PC-9 (cell line): ENCODE results near the gene FAM83D. TPM values are rescaled to one million over a fixed set of nuclear protein-coding genes. Genes with fewer than 3 reads are reported as not detected.
A peak's percentile ranks its signal among the peaks of the same experiment; 100 is the strongest.

Experiments
- BruUV-seq: library from RNA; stranded (reverse); fragments of 400-500 nt; replicated peaks from 2 replicates; lab custom pipeline; 2021; lab: Mats Ljungman, UMichigan
- CTCF ChIA-PET: fragments of 300-600 bp; sonication (Branson Sonifier 250); formaldehyde crosslinking; loops from one replicate; lab custom pipeline; 2022; ENCODE audit warnings: antibody characterized with exemption; lab: Charles Lee
- POLR2A ChIA-PET: fragments of 300-600 bp; sonication (Branson Sonifier 250); formaldehyde crosslinking; loops from one replicate; lab custom pipeline; 2022; ENCODE audit warnings: antibody characterized with exemption; ENCODE audit not compliant: unreplicated experiment; lab: Charles Lee
- DNase-seq, 2 experiments: peaks; one replicate each; pipeline versions ENCODE4 v3.0.0 to v3.0.0-alpha.2; 2015 to 2022; ENCODE audit warnings: mixed read lengths in 1 of 2
- H2AFZ ChIP-seq: fragments of 200-600 bp; sonication (generic); 2 replicates; pipeline ENCODE4 v1.8.1; 2017; ENCODE audit warnings: antibody characterized with exemption
- H3F3A ChIP-seq: fragments of 200-600 bp; sonication (generic); 2 replicates; pipeline ENCODE4 v1.8.1; 2017; ENCODE audit warnings: antibody characterized with exemption, mild to moderate bottlenecking, low read depth; ENCODE audit not compliant: insufficient read depth
- H3K27ac ChIP-seq: fragments of 200-600 bp; sonication (generic); 2 replicates; pipeline ENCODE4 v1.6.1; 2016; ENCODE audit warnings: mixed run types
- H3K27me3 ChIP-seq: fragments of 200-600 bp; sonication (generic); 2 replicates; pipeline ENCODE4 v1.6.1; 2016; ENCODE audit warnings: low read depth, mixed run types; ENCODE audit not compliant: insufficient read depth
- H3K36me3 ChIP-seq: fragments of 200-600 bp; sonication (generic); 2 replicates; pipeline ENCODE4 v1.6.1; 2016; ENCODE audit warnings: low read depth, mixed run types
- H3K4me1 ChIP-seq: fragments of 200-600 bp; sonication (generic); replicated peaks from 2 replicates; pipeline ENCODE4 v1.6.1; 2016; ENCODE audit warnings: mixed run types; ENCODE audit not compliant: insufficient read depth
- H3K4me2 ChIP-seq: fragments of 200-600 bp; sonication (generic); 2 replicates; pipeline ENCODE4 v1.6.1; 2017; ENCODE audit warnings: mixed run types
- H3K4me3 ChIP-seq: fragments of 200-600 bp; sonication (generic); 2 replicates; pipeline ENCODE4 v1.6.1; 2016; ENCODE audit warnings: mixed run types
- H3K79me2 ChIP-seq: fragments of 200-600 bp; sonication (generic); 2 replicates; pipeline ENCODE4 v1.6.1; 2017; ENCODE audit warnings: low read depth, mixed run types
- H3K9me2 ChIP-seq: fragments of 200-600 bp; sonication (generic); 2 replicates; pipeline ENCODE4 v1.8.1; 2017; ENCODE audit warnings: mild to moderate bottlenecking; ENCODE audit not compliant: insufficient read depth
- H3K9me3 ChIP-seq: fragments of 200-600 bp; sonication (generic); 2 replicates; pipeline ENCODE4 v1.8.1; 2016; ENCODE audit warnings: low read depth; ENCODE audit not compliant: insufficient read depth
- H4K20me1 ChIP-seq: fragments of 200-600 bp; sonication (generic); 2 replicates; pipeline ENCODE4 v1.8.1; 2017; ENCODE audit not compliant: insufficient read depth
- EZH2 ChIP-seq: fragments of 200-600 bp; sonication (generic); IDR thresholded peaks from 2 replicates; pipeline ENCODE4 v1.8.0; 2017; ENCODE audit warnings: antibody characterized with exemption, low read depth
- intact Hi-C: fragments of 100-400 bp; cut with micrococcal nuclease; formaldehyde crosslinking; loops from one replicate; pipeline ENCODE4 v1.10.0; 2022; ENCODE audit not compliant: unreplicated experiment
- total RNA-seq: library from RNA; stranded (reverse); gene quantifications from 2 replicates; pipeline ENCODE4 v1.2.3, GENCODE V29; 2021
- TF ChIP-seq, protein P1 (sequence below): fragments of 200-600 bp; sonication (generic); conservative IDR thresholded peaks from 2 replicates; pipeline ENCODE4 v1.6.1; 2017; ENCODE audit warnings: mixed run types, antibody characterized with exemption, mild to moderate bottlenecking, moderate library complexity

The FAM83D gene
- total RNA-seq, 1 experiment from 2014 or later: 57.3 TPM

DNA sequence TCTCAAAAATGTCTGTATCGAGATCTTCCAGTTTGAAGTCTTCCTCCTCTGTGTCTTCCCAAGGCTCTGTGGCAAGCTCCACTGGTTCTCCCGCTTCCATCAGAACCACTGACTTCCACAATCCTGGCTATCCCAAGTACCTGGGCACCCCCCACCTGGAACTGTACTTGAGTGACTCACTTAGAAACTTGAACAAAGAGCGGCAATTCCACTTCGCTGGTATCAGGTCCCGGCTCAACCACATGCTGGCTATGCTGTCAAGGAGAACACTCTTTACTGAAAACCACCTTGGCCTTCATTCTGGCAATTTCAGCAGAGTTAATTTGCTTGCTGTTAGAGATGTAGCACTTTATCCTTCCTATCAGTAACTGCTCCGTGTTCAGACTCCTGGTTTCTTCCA is 25.9 kb downstream of the FAM83D start:
- Histone ChIP-seq H4K20me1 (no peaks in the 10 kb centered on the region), H3K4me2 (no peak overlapping the region), H2AFZ (no peak overlapping the region), H3K27ac (no peak overlapping the region), H3F3A (no peaks in the 10 kb centered on the region; the same call in 1 of the 2 replicates), H3K4me1 (no peaks in the 10 kb centered on the region), H3K27me3 (no peaks in the 10 kb centered on the region), H3K36me3 (peaks cover 22% of the 10 kb centered on the region), H3K79me2 (no peaks in the 10 kb centered on the region; the same call in 1 of the 2 replicates), H3K9me2 (no peaks in the 10 kb centered on the region), H3K4me3 (no peak overlapping the region), H3K9me3 (no peaks in the 10 kb centered on the region)
- TF ChIP-seq EZH2: no peak
- TF ChIP-seq, protein P1, sequence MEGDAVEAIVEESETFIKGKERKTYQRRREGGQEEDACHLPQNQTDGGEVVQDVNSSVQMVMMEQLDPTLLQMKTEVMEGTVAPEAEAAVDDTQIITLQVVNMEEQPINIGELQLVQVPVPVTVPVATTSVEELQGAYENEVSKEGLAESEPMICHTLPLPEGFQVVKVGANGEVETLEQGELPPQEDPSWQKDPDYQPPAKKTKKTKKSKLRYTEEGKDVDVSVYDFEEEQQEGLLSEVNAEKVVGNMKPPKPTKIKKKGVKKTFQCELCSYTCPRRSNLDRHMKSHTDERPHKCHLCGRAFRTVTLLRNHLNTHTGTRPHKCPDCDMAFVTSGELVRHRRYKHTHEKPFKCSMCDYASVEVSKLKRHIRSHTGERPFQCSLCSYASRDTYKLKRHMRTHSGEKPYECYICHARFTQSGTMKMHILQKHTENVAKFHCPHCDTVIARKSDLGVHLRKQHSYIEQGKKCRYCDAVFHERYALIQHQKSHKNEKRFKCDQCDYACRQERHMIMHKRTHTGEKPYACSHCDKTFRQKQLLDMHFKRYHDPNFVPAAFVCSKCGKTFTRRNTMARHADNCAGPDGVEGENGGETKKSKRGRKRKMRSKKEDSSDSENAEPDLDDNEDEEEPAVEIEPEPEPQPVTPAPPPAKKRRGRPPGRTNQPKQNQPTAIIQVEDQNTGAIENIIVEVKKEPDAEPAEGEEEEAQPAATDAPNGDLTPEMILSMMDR: no peak
- POLR2A ChIA-PET: no interaction called here
- no TSS peak for BruUV-seq
- no peak for DNase-seq
- CTCF ChIA-PET: no interaction called here
- intact Hi-C loops: no loop called here

GRCh38 chr20:38953630-38954340 is 27.6 kb downstream of the FAM83D start:
- BruUV-seq: no TSS peak
- Histone ChIP-seq H3K27ac (no peak overlapping the region), H3K79me2 (no peaks in the 10 kb centered on the region), H3K4me3 (no peak overlapping the region), H3K9me2 (no peaks in the 10 kb centered on the region), H4K20me1 (no peaks in the 10 kb centered on the region), H2AFZ (no peak overlapping the region), H3K27me3 (no peaks in the 10 kb centered on the region), H3K36me3 (peaks cover 13% of the 10 kb centered on the region), H3K9me3 (no peaks in the 10 kb centered on the region), H3K4me1 (no peaks in the 10 kb centered on the region), H3K4me2 (no peak overlapping the region), H3F3A (no peaks in the 10 kb centered on the region; the same call in 1 of the 2 replicates)
- CTCF ChIA-PET: no interaction called here
- peak in 1 of 2 experiments; percentile 30 for DNase-seq
- intact Hi-C loops: no loop called here
- POLR2A ChIA-PET: interaction anchor here (0.6 kb wide), 1 partner anchor 12 kb away, joined by 5 read pairs; no protein-coding TSS in a partner anchor
- TF ChIP-seq EZH2: no peak
- TF ChIP-seq, protein P1: no peak

GRCh38 chr20:38957235-38957876 is 31.1 kb downstream of the FAM83D start:
- H3K79me2 ChIP-seq: peaks cover 1% of the 10 kb centered on the region; the same call in 1 of the 2 replicates
- ChIA-PET POLR2A (interaction anchor here (0.6 kb wide), 1 partner anchor 400 kb away, joined by 3 read pairs; no protein-coding TSS in a partner anchor), CTCF (no interaction called here)
- H3K4me2 ChIP-seq: no peak overlapping the region
- no peak overlapping the region for H3K27ac ChIP-seq
- H3F3A ChIP-seq: no peaks in the 10 kb centered on the region; the same call in 1 of the 2 replicates
- H3K9me3 ChIP-seq: no peaks in the 10 kb centered on the region
- TF ChIP-seq, protein P1: no peak
- TF ChIP-seq EZH2: no peak
- DNase-seq: peak in 1 of 2 experiments; percentile 18
- H3K9me2 ChIP-seq: no peaks in the 10 kb centered on the region
- no peaks in the 10 kb centered on the region for H3K27me3 ChIP-seq
- intact Hi-C loops: no loop called here
- no peak overlapping the region for H3K4me3 ChIP-seq
- BruUV-seq: no TSS peak
- H3K4me1 ChIP-seq: peaks cover 8% of the 10 kb centered on the region; the same call in 1 of the 2 replicates
- no peaks in the 10 kb centered on the region for H4K20me1 ChIP-seq
- no peaks in the 10 kb centered on the region; the same call in 1 of the 2 replicates for H3K36me3 ChIP-seq
- no peak overlapping the region for H2AFZ ChIP-seq
